CD4-positive, alpha-beta T cell treated with Interleukin-2 at 100 ng/mL for 4 hours (primary cell): ENCODE data around the gene SCART1.
A peak's percentile ranks its signal among the peaks of the same experiment; 100 is the strongest.
"Not testable (repeated sequence)": the region's sequence is repeated elsewhere in the genome, so short reads cannot be mapped to it uniquely, and the experiment has no call there.

Experiments
- DNase-seq: peaks from one replicate; pipeline ENCODE4 v3.0.0-alpha.2; 2020; ENCODE audit warnings: low spot score

Gene SCART1

GRCh38 chr10:133474027-133474426 is 20.3 kb downstream of the SCART1 start:
- DNase-seq, result no peak

GRCh38 chr10:133474665-133475424 is 21.1 kb downstream of the SCART1 start:
- DNase-seq, result no peak

- peak; percentile 52 for DNase-seq
These were observed 21.6 kb downstream of the SCART1 start for GRCh38 chr10:133475425-133475734.

GRCh38 chr10:133475821-133476640 is 22.3 kb downstream of the SCART1 start:
- no peak for DNase-seq

- DNase-seq, result no peak
These were observed 22.9 kb downstream of the SCART1 start for GRCh38 chr10:133476641-133476990.

GRCh38 chr10:133481086-133481643 is 27.4 kb downstream of the SCART1 start:
- DNase-seq, result no peak

- DNase-seq, result no peak
These were observed 27.9 kb downstream of the SCART1 start for GRCh38 chr10:133481657-133482056.

GRCh38 chr10:133484818-133485217 is 31.1 kb downstream of the SCART1 start:
- DNase-seq, result no peak

GRCh38 chr10:133487085-133487484 is 33.3 kb downstream of the SCART1 start:
- DNase-seq, result no peak

GRCh38 chr10:133488354-133488753 is 34.6 kb downstream of the SCART1 start:
- DNase-seq, result no peak

GRCh38 chr10:133489816-133490588 is 36.3 kb downstream of the SCART1 start:
- no peak for DNase-seq

GRCh38 chr10:133493562-133493961 is 39.8 kb downstream of the SCART1 start:
- not testable (repeated sequence) for DNase-seq

GRCh38 chr10:133497363-133497762 is 43.6 kb downstream of the SCART1 start:
- peak; percentile 11 for DNase-seq

- DNase-seq, result not testable (repeated sequence)
These were observed 45.4 kb downstream of the SCART1 start for GRCh38 chr10:133499176-133499575.

- DNase-seq, result not testable (repeated sequence)
These were observed 47.2 kb downstream of the SCART1 start for GRCh38 chr10:133500897-133501296.

- DNase-seq, result no peak
These were observed 56.0 kb downstream of the SCART1 start for GRCh38 chr10:133509700-133510099.

GRCh38 chr10:133511408-133511807 is 57.7 kb downstream of the SCART1 start:
- no peak for DNase-seq

GRCh38 chr10:133511907-133512528 is 58.3 kb downstream of the SCART1 start:
- DNase-seq, result no peak

- DNase-seq, result no peak
These were observed 61.7 kb downstream of the SCART1 start for GRCh38 chr10:133515471-133515870.

- no peak for DNase-seq
These were observed 62.3 kb downstream of the SCART1 start for GRCh38 chr10:133516057-133516456.

- DNase-seq, result not testable (repeated sequence)
These were observed 64.8 kb downstream of the SCART1 start for GRCh38 chr10:133518517-133518916.
